Measurements from ENCODE around the gene MPST. TPM values are rescaled to one million over a fixed set of nuclear protein-coding genes. Genes with fewer than 3 reads are reported as not detected.

Gene MPST
- total RNA-seq, 2 experiments from 2014 or later, result 61.8 to 124 TPM

DNA sequence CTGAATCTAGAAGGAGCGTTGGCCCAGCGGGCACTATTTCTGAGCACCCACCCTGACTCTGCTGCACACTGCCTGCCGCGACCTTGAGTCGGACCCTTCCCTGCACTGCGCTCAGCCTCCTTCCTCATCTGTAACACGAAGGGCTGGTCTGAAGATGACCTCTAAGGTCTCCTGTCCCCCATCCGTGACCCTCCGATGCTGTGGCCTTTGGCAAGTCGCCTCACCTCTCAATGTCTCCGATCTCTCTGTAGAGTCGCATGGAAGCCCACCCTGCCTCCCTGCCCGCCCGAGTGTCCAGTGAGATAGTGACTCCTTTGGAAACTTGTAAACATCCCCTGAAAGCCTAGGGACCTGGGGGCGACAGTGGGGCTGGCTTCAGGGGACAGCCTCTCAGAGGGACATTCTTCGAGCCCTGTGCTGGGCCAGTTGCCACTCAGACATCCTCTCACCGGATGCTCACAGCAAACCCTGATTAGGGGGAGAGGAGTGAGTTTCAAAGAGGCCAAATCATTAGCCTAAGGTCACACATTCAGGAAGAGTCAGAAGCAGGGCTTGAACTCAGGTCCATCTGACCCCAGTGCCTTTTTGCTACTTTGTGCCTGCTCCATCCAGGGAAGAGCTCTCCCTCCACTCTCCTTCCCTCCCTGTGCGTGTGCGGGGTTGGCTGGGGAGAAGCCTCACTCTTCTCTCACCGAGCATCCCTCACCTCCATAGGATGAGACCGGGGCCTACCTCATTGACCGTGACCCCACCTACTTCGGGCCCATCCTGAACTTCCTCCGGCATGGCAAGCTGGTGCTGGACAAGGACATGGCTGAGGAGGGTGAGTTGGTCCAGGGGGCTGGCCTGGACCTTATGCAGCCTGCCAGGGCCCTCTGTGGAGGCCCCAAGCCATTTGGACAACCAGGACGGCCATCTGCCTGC is 33.1 kb downstream of the MPST start:
- TF ChIP-seq, protein P1, sequence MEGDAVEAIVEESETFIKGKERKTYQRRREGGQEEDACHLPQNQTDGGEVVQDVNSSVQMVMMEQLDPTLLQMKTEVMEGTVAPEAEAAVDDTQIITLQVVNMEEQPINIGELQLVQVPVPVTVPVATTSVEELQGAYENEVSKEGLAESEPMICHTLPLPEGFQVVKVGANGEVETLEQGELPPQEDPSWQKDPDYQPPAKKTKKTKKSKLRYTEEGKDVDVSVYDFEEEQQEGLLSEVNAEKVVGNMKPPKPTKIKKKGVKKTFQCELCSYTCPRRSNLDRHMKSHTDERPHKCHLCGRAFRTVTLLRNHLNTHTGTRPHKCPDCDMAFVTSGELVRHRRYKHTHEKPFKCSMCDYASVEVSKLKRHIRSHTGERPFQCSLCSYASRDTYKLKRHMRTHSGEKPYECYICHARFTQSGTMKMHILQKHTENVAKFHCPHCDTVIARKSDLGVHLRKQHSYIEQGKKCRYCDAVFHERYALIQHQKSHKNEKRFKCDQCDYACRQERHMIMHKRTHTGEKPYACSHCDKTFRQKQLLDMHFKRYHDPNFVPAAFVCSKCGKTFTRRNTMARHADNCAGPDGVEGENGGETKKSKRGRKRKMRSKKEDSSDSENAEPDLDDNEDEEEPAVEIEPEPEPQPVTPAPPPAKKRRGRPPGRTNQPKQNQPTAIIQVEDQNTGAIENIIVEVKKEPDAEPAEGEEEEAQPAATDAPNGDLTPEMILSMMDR (conservative IDR thresholded peaks at IDR 0.05; ENCODE audit: low read length), result no peak
- TF ChIP-seq EZH2phosphoT487 (IDR thresholded peaks at IDR 0.05; ENCODE audit: borderline replicate concordance, low read depth, low read length), result no peak
- no TSS peak for BruUV-seq (replicated peaks)

DNA sequence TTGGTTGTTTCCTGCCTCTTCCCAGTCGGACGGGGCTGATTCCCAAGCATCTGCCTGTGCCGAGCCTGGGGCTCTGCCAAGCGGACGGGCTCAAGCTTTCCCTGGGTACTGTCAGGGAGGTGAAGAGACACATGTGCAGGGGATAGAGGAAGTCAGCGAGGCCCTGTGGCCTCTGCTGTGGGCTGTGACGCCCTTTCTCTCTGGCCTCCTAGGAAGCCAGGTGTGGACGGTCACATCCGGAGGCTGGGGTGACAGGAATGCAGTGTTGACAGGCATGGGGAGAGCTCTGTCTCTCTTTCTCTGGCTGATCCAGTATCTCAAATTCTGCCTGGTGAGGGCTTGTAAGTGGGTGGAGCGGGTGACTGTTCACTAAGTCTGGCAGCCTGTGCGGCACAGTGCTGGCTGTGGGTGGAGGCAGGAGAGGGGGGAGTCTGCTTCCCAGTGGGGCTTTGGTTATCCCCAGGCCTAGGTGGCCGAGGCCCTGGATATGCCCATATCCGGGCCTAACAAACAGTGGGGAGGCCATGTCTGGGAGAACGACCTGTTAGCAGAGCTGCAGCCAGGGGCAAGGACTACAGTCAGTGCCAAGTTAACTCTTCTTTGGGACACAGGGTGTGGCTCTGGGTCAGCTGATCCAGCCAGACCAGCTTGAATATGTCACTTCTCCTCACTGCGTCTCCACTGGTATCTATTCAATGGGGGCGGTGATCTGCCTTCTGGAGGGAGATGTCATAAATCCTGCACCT is 33.9 kb downstream of the MPST start:
- Histone ChIP-seq H3K9me3 (ENCODE audit: low read length) (no peaks in the 10 kb centered on the region), H3K9me2 (ENCODE audit: insufficient read depth, low read length) (no peaks in the 10 kb centered on the region), H3K4me2 (ENCODE audit: low read length) (no peak overlapping the region), H4K20me1 (ENCODE audit: insufficient read depth, low read length) (no peaks in the 10 kb centered on the region), H2AFZ (ENCODE audit: low read length) (no peak overlapping the region), H3K4me3 (ENCODE audit: low read depth, low read length, poor library complexity, severe bottlenecking) (no peak overlapping the region), H3K79me2 (ENCODE audit: insufficient read depth, low read depth, low read length) (no peaks in the 10 kb centered on the region), H3K36me3 (ENCODE audit: insufficient read depth, low read length) (no peaks in the 10 kb centered on the region), H3K27ac (ENCODE audit: low read depth, low read length, poor library complexity, severe bottlenecking) (no peak overlapping the region), H3K4me1 (ENCODE audit: insufficient read depth, low read length, poor library complexity, severe bottlenecking) (peaks cover 13% of the 10 kb centered on the region)
- CTCF ChIA-PET (ENCODE audit: unreplicated experiment), result no interaction called here
- no peak for DNase-seq (ENCODE audit: low spot score)
- POLR2A ChIA-PET, result no interaction called here
- BruUV-seq (replicated peaks), result no TSS peak
- intact Hi-C loops (cut with micrococcal nuclease; ENCODE audit: unreplicated experiment), result no loop called here
- TF ChIP-seq, protein P1 (conservative IDR thresholded peaks at IDR 0.05; ENCODE audit: low read length), result no peak
- no peak for TF ChIP-seq EZH2phosphoT487 (IDR thresholded peaks at IDR 0.05; ENCODE audit: borderline replicate concordance, low read depth, low read length)

More for the DNA sequence above, 33.1 kb downstream of the MPST start:
- no peak overlapping the region for H2AFZ ChIP-seq (ENCODE audit: low read length)
- POLR2A ChIA-PET, result no interaction called here
- no peaks in the 10 kb centered on the region for H3K36me3 ChIP-seq (ENCODE audit: insufficient read depth, low read length)
- intact Hi-C loops (cut with micrococcal nuclease; ENCODE audit: unreplicated experiment), result no loop called here
- H3K27ac ChIP-seq (ENCODE audit: low read depth, low read length, poor library complexity, severe bottlenecking), result no peak overlapping the region
- no peak for DNase-seq (ENCODE audit: low spot score)
- peak overlapping the region; percentile 98 for H3K4me2 ChIP-seq (ENCODE audit: low read length)
- H3K9me3 ChIP-seq (ENCODE audit: low read length), result no peaks in the 10 kb centered on the region
- CTCF ChIA-PET (ENCODE audit: unreplicated experiment), result no interaction called here
- peaks cover 13% of the 10 kb centered on the region for H3K4me1 ChIP-seq (ENCODE audit: insufficient read depth, low read length, poor library complexity, severe bottlenecking)
- H3K79me2 ChIP-seq (ENCODE audit: insufficient read depth, low read depth, low read length), result no peaks in the 10 kb centered on the region
- H3K4me3 ChIP-seq (ENCODE audit: low read depth, low read length, poor library complexity, severe bottlenecking), result peak overlapping the region; percentile 97
- H4K20me1 ChIP-seq (ENCODE audit: insufficient read depth, low read length), result no peaks in the 10 kb centered on the region
- no peaks in the 10 kb centered on the region for H3K9me2 ChIP-seq (ENCODE audit: insufficient read depth, low read length)
